Keratinocyte (primary cell): ENCODE data around the gene CACNB4. TPM values are rescaled to one million over a fixed set of nuclear protein-coding genes. Genes with fewer than 3 reads are reported as not detected.

Source experiments
- DNase-seq: peaks from one replicate; pipeline ENCODE4 v3.0.0-alpha.2; 2011; ENCODE audit warnings: low read depth, missing footprints, low spot score
- FAIRE-seq: peaks from 2 replicates; lab custom pipeline; 2011; peaks lifted over from hg19 to GRCh38; lab: Jason Lieb, UNC
- H2AFZ ChIP-seq: 2 replicates; pipeline ENCODE4 v1.6.0; 2012; ENCODE audit warnings: low read length, control low read depth, inconsistent platforms; ENCODE audit not compliant: control insufficient read depth
- H3K27ac ChIP-seq: 2 replicates; pipeline ENCODE4 v1.5.1; 2011; ENCODE audit warnings: low read length; ENCODE audit not compliant: control insufficient read depth, insufficient read depth
- H3K27me3 ChIP-seq: 3 replicates; pipeline ENCODE4 v1.6.0; 2011; ENCODE audit warnings: low read length; ENCODE audit not compliant: control insufficient read depth, insufficient read depth; ENCODE audit errors: extremely low read depth
- H3K36me3 ChIP-seq, 2 experiments: 2 replicates in 1 of 2; 3 replicates in 1 of 2; pipeline ENCODE4 v1.5.1; 2011; ENCODE audit warnings: low read length in 2 of 2, mild to moderate bottlenecking in 1 of 2; ENCODE audit not compliant: control insufficient read depth in 2 of 2, insufficient read depth in 2 of 2; ENCODE audit errors: extremely low read depth in 1 of 2
- H3K4me1 ChIP-seq: 3 replicates; pipeline ENCODE4 v1.5.1; 2011; ENCODE audit warnings: low read length; ENCODE audit not compliant: control insufficient read depth, insufficient read depth; ENCODE audit errors: extremely low read depth
- H3K4me2 ChIP-seq: 3 replicates; pipeline ENCODE4 v1.6.0; 2011; ENCODE audit warnings: low read depth, low read length; ENCODE audit not compliant: control insufficient read depth, insufficient read depth; ENCODE audit errors: extremely low read depth
- H3K4me3 ChIP-seq, 3 experiments: fragments of 200-600 bp in 1 of 3; sonication (generic) in 1 of 3; 2 replicates in 2 of 3; 3 replicates in 1 of 3; pipeline ENCODE4 v1.5.1; 2011 to 2016; ENCODE audit warnings: low read length in 3 of 3, mild to moderate bottlenecking in 3 of 3, control low read depth in 2 of 3, inconsistent platforms in 1 of 3, low read depth in 1 of 3, mixed read lengths in 1 of 3, mixed run types in 1 of 3, moderate library complexity in 1 of 3; ENCODE audit not compliant: control insufficient read depth in 2 of 3, insufficient read depth in 2 of 3; ENCODE audit errors: extremely low read depth in 1 of 3
- H3K79me2 ChIP-seq: 2 replicates; pipeline ENCODE4 v1.6.0; 2012; ENCODE audit warnings: low read length; ENCODE audit not compliant: control insufficient read depth, insufficient read depth
- H3K9ac ChIP-seq: 3 replicates; pipeline ENCODE4 v1.6.0; 2011; ENCODE audit warnings: low read length; ENCODE audit not compliant: control insufficient read depth, insufficient read depth; ENCODE audit errors: extremely low read depth
- H3K9me1 ChIP-seq: 3 replicates; pipeline ENCODE4 v1.6.0; 2011; ENCODE audit warnings: low read length; ENCODE audit not compliant: control insufficient read depth, insufficient read depth; ENCODE audit errors: extremely low read depth
- H3K9me3 ChIP-seq: 2 replicates; pipeline ENCODE4 v1.5.1; 2012; ENCODE audit warnings: low read depth, low read length; ENCODE audit not compliant: control insufficient read depth
- H4K20me1 ChIP-seq: 3 replicates; pipeline ENCODE4 v1.6.0; 2011; ENCODE audit warnings: low read length; ENCODE audit not compliant: control insufficient read depth, insufficient read depth; ENCODE audit errors: extremely low read depth
- CTCF ChIP-seq, 3 experiments: IDR thresholded peaks in 1 of 3; conservative IDR thresholded peaks in 1 of 3; optimal IDR thresholded peaks in 1 of 3; 2 replicates in 2 of 3; 3 replicates in 1 of 3; pipeline versions ENCODE3 to v1.5.1; 2011; ENCODE audit warnings: low read length in 3 of 3, mild to moderate bottlenecking in 3 of 3, moderate library complexity in 2 of 3, control low read depth in 1 of 3, inconsistent platforms in 1 of 3; ENCODE audit not compliant: insufficient read depth in 2 of 3; ENCODE audit errors: extremely low read depth in 1 of 3
- EZH2 ChIP-seq: IDR thresholded peaks from one replicate; pipeline ENCODE4 v1.6.1; 2012; ENCODE audit warnings: inconsistent platforms, mild to moderate bottlenecking, low read length, moderate library complexity
- dilution Hi-C: fragments of 300-500 bp; cut with MboI; formaldehyde crosslinking; loops from one replicate; pipeline ENCODE4 v1.7.0; 2020; ENCODE audit warnings: low sequenced_read_pairs; ENCODE audit not compliant: extremely low pct_ligation_motif_present
- polyA plus RNA-seq, 5 experiments: library from polyadenylated mRNA; depleted of rRNA in 3 of 5; stranded (reverse) in 3 of 5; stranded (forward) in 1 of 5; unstranded in 1 of 5; fragments of >200 nt; gene quantifications; 1 replicate in 1 of 5; 2 replicates in 3 of 5; 3 replicates in 1 of 5; pipeline versions ENCODE4 v1.2.1 to v1.2.3, GENCODE V29; 2011 to 2012; ENCODE audit warnings: missing spikeins in 2 of 5, low read depth in 1 of 5, low replicate concordance in 1 of 5

Gene CACNB4
- polyA plus RNA-seq, 1 donor (not counting 4 experiments of a cell fraction or from before 2014, with no cell fraction given), result 0.30 TPM

- dilution Hi-C loops, result no loop called here
- no peak overlapping the region for H3K9ac ChIP-seq
- no peaks in the 10 kb centered on the region for H3K4me1 ChIP-seq
- no peaks in the 10 kb centered on the region for H3K9me3 ChIP-seq
- no peaks in the 10 kb centered on the region for H4K20me1 ChIP-seq
- no peak overlapping the region for H2AFZ ChIP-seq
- H3K27me3 ChIP-seq, result no peaks in the 10 kb centered on the region
- no peaks in the 10 kb centered on the region for H3K79me2 ChIP-seq
- DNase-seq, result no peak
- no peak for FAIRE-seq
- H3K9me1 ChIP-seq, result no peaks in the 10 kb centered on the region
- no peak overlapping the region for H3K4me3 ChIP-seq
- H3K4me2 ChIP-seq, result no peak overlapping the region
- no peak overlapping the region for H3K27ac ChIP-seq
- no peaks in the 10 kb centered on the region for H3K36me3 ChIP-seq
- TF ChIP-seq EZH2, result no peak
- no peak for TF ChIP-seq CTCF (optimal IDR thresholded peaks at IDR 0.05 in 1 of 3, IDR thresholded peaks at IDR 0.05 in 1 of 3, conservative IDR thresholded peaks at IDR 0.05 in 1 of 3; ENCODE audit: extremely low read depth in 1 of 3, insufficient read depth in 2 of 3, low read length in 3 of 3)
Observed at GRCh38 chr2:151907286-151908203, 191.3 kb downstream of the CACNB4 start.

GRCh38 chr2:151906633-151906998 lies 192.2 kb downstream of the CACNB4 start:
- H2AFZ ChIP-seq, result no peak overlapping the region
- TF ChIP-seq EZH2 (no peak), CTCF (optimal IDR thresholded peaks at IDR 0.05 in 1 of 3, IDR thresholded peaks at IDR 0.05 in 1 of 3, conservative IDR thresholded peaks at IDR 0.05 in 1 of 3; ENCODE audit: extremely low read depth in 1 of 3, insufficient read depth in 2 of 3, low read length in 3 of 3) (no peak)
- no peak overlapping the region for H3K27ac ChIP-seq
- no peak overlapping the region for H3K4me2 ChIP-seq
- no peaks in the 10 kb centered on the region for H3K4me1 ChIP-seq
- DNase-seq (no peak), FAIRE-seq (no peak)
- no peaks in the 10 kb centered on the region for H3K36me3 ChIP-seq
- dilution Hi-C loops, result no loop called here
- H3K9me1 ChIP-seq, result no peaks in the 10 kb centered on the region
- H3K9ac ChIP-seq, result no peak overlapping the region
- H4K20me1 ChIP-seq, result no peaks in the 10 kb centered on the region
- H3K27me3 ChIP-seq, result no peaks in the 10 kb centered on the region
- H3K9me3 ChIP-seq, result no peaks in the 10 kb centered on the region
- H3K79me2 ChIP-seq, result no peaks in the 10 kb centered on the region
- no peak overlapping the region for H3K4me3 ChIP-seq
